SK-N-SH treated with all-trans-retinoic acid at 6 μM for 48 hours (cell line): ENCODE results near the gene CTAGE1.

ENCODE experiments used
- ATAC-seq: fragments of 200-7000 bp; cut with Tn5 transposase; 3 replicates; pipeline ENCODE4 v1.9.1; 2020; ENCODE audit warnings: mild to moderate bottlenecking, moderate library complexity
- ARNTL ChIP-seq: fragments of 450-650 bp; formaldehyde crosslinking; IDR thresholded peaks from 2 replicates; pipeline ENCODE4 v1.5.0; 2020; ENCODE audit warnings: low read depth, mild to moderate bottlenecking, moderate library complexity, borderline replicate concordance
- BACH2 ChIP-seq: fragments of 250-450 bp; sonication (Bioruptor Pico); IDR thresholded peaks from 2 replicates; pipeline ENCODE4 v1.9.0; 2021; ENCODE audit warnings: mild to moderate bottlenecking, borderline replicate concordance
- CSDC2 ChIP-seq: fragments of 250-450 bp; sonication (Bioruptor Pico); IDR thresholded peaks from 2 replicates; pipeline ENCODE4 v1.5.0; 2020; ENCODE audit warnings: mild to moderate bottlenecking, moderate library complexity
- ESRRG ChIP-seq: fragments of 250-450 bp; sonication (Bioruptor Pico); IDR thresholded peaks from 2 replicates; pipeline ENCODE4 v1.6.1; 2021; ENCODE audit warnings: mild to moderate bottlenecking
- ISL1 ChIP-seq: fragments of 250-450 bp; sonication (Bioruptor Pico); IDR thresholded peaks from 2 replicates; pipeline ENCODE4 v2.1.2; 2022; ENCODE audit warnings: mild to moderate bottlenecking, moderate library complexity
- OSR1 ChIP-seq: fragments of 250-450 bp; sonication (Bioruptor Pico); IDR thresholded peaks from 2 replicates; pipeline ENCODE4 v1.8.0; 2022; ENCODE audit warnings: moderate library complexity, mild to moderate bottlenecking, inconsistent platforms
- RARB ChIP-seq: fragments of 250-450 bp; sonication (Bioruptor Pico); IDR thresholded peaks from 2 replicates; pipeline ENCODE4 v1.8.0; 2021; ENCODE audit warnings: mild to moderate bottlenecking, moderate library complexity
- SNAI2 ChIP-seq: fragments of 250-450 bp; sonication (Bioruptor Pico); IDR thresholded peaks from 2 replicates; pipeline ENCODE4 v1.5.0; 2020; ENCODE audit warnings: mild to moderate bottlenecking, moderate library complexity
- TCF4 ChIP-seq: fragments of 250-450 bp; sonication (Bioruptor Pico); IDR thresholded peaks from 2 replicates; pipeline ENCODE4 v1.8.0; 2021; ENCODE audit warnings: mild to moderate bottlenecking, moderate library complexity, borderline replicate concordance
- ZC3H10 ChIP-seq: fragments of 250-450 bp; sonication (Bioruptor Pico); IDR thresholded peaks from 2 replicates; pipeline ENCODE4 v1.5.1; 2021; ENCODE audit warnings: mild to moderate bottlenecking, moderate library complexity
- ZFP3 ChIP-seq: fragments of 250-450 bp; sonication (Bioruptor Pico); IDR thresholded peaks from 2 replicates; pipeline ENCODE4 v1.5.0; 2020; ENCODE audit warnings: mild to moderate bottlenecking, moderate library complexity
- ZFP30 ChIP-seq: fragments of 450-650 bp; formaldehyde crosslinking; IDR thresholded peaks from 2 replicates; pipeline ENCODE4 v1.5.0; 2022; ENCODE audit warnings: mild to moderate bottlenecking, moderate library complexity
- ZNF565 ChIP-seq: fragments of 450-650 bp; formaldehyde crosslinking; conservative IDR thresholded peaks from 2 replicates; pipeline ENCODE4 v1.5.0; 2020; ENCODE audit warnings: low read depth, mild to moderate bottlenecking, moderate library complexity
- ZNF8 ChIP-seq: fragments of 450-650 bp; formaldehyde crosslinking; IDR thresholded peaks from 2 replicates; pipeline ENCODE4 v1.5.0; 2020; ENCODE audit warnings: mild to moderate bottlenecking, moderate library complexity
- TF ChIP-seq, protein P1 (sequence below): fragments of 250-450 bp; sonication (Bioruptor Pico); IDR thresholded peaks from 2 replicates; pipeline ENCODE4 v1.5.0; 2020; ENCODE audit warnings: mild to moderate bottlenecking, moderate library complexity
- TF ChIP-seq, protein P2 (sequence below): fragments of 250-450 bp; sonication (Bioruptor Pico); IDR thresholded peaks from 2 replicates; pipeline ENCODE4 v1.5.1; 2020; ENCODE audit warnings: low read depth, mild to moderate bottlenecking, moderate library complexity
- TF ChIP-seq, protein P3 (sequence below): fragments of 250-450 bp; sonication (Bioruptor Pico); IDR thresholded peaks from 2 replicates; pipeline ENCODE4 v1.8.0; 2021; ENCODE audit warnings: low read depth, mild to moderate bottlenecking, moderate library complexity, borderline replicate concordance
- TF ChIP-seq, protein P4 (sequence below): fragments of 250-450 bp; sonication (Bioruptor Pico); IDR thresholded peaks from 2 replicates; pipeline ENCODE4 v1.8.0; 2020; ENCODE audit warnings: mild to moderate bottlenecking, moderate library complexity, borderline replicate concordance

Gene CTAGE1

DNA sequence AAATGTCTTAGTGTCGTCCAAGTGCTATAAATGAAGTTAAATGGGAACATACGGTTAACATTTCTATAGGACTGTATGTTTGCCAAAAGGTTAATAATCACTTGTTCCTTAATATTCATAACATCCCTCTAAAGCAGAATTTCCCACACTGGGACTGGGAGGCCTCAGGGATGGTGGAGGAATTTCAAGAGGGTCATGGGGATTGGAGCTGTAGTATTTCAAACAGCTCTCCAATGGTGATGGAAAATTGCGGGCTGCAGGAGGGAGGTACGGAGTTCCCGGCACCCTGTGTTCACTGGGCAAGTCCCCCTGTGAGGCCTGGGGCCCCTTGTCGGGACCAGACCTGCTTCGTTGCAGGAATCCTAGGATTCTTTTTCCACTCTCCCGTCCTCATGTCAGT, 39.8 kb upstream of the CTAGE1 start (continued):
- TF ChIP-seq, protein P1, sequence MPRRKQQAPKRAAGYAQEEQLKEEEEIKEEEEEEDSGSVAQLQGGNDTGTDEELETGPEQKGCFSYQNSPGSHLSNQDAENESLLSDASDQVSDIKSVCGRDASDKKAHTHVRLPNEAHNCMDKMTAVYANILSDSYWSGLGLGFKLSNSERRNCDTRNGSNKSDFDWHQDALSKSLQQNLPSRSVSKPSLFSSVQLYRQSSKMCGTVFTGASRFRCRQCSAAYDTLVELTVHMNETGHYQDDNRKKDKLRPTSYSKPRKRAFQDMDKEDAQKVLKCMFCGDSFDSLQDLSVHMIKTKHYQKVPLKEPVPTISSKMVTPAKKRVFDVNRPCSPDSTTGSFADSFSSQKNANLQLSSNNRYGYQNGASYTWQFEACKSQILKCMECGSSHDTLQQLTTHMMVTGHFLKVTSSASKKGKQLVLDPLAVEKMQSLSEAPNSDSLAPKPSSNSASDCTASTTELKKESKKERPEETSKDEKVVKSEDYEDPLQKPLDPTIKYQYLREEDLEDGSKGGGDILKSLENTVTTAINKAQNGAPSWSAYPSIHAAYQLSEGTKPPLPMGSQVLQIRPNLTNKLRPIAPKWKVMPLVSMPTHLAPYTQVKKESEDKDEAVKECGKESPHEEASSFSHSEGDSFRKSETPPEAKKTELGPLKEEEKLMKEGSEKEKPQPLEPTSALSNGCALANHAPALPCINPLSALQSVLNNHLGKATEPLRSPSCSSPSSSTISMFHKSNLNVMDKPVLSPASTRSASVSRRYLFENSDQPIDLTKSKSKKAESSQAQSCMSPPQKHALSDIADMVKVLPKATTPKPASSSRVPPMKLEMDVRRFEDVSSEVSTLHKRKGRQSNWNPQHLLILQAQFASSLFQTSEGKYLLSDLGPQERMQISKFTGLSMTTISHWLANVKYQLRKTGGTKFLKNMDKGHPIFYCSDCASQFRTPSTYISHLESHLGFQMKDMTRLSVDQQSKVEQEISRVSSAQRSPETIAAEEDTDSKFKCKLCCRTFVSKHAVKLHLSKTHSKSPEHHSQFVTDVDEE (CRISPR knock-in tag): no peak
- TF ChIP-seq ZFP3 (CRISPR knock-in tag): no peak
- TF ChIP-seq, all 23 proteins: peak for 0

DNA sequence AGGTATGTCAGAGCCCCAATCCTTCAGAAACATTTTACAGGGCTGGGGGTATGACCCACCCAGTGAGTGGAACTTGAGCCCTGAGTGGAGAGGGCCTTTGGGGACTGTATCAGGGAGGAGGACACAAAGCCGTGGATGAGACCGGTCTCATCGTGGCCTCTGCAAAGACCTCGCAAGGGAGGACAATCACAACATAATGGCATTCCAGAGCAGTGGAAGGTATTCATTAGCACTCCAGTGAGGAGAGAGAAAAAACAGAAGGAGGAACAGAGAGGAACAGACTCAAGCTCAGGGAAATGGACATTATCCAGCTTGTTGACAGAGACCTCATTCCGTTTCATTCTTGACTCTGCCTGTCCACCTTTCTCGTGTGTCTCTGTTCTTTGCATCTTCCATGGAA, 38.8 kb upstream of the CTAGE1 start:
- no peak for ATAC-seq
- TF ChIP-seq ZFP30 (CRISPR knock-in tag): no peak
- no peak for TF ChIP-seq ZFP3 (CRISPR knock-in tag)
- TF ChIP-seq BACH2 (CRISPR knock-in tag): no peak
- TF ChIP-seq ZNF8 (CRISPR knock-in tag): no peak
- no peak for TF ChIP-seq ZC3H10 (CRISPR knock-in tag)
- TF ChIP-seq OSR1: no peak
- TF ChIP-seq ARNTL (CRISPR knock-in tag): no peak
- no peak for TF ChIP-seq TCF4
- TF ChIP-seq, protein P1 (CRISPR knock-in tag): no peak
- TF ChIP-seq, protein P2, sequence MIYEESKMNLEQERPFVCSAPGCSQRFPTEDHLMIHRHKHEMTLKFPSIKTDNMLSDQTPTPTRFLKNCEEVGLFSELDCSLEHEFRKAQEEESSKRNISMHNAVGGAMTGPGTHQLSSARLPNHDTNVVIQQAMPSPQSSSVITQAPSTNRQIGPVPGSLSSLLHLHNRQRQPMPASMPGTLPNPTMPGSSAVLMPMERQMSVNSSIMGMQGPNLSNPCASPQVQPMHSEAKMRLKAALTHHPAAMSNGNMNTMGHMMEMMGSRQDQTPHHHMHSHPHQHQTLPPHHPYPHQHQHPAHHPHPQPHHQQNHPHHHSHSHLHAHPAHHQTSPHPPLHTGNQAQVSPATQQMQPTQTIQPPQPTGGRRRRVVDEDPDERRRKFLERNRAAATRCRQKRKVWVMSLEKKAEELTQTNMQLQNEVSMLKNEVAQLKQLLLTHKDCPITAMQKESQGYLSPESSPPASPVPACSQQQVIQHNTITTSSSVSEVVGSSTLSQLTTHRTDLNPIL (CRISPR knock-in tag): no peak
- TF ChIP-seq, protein P3, sequence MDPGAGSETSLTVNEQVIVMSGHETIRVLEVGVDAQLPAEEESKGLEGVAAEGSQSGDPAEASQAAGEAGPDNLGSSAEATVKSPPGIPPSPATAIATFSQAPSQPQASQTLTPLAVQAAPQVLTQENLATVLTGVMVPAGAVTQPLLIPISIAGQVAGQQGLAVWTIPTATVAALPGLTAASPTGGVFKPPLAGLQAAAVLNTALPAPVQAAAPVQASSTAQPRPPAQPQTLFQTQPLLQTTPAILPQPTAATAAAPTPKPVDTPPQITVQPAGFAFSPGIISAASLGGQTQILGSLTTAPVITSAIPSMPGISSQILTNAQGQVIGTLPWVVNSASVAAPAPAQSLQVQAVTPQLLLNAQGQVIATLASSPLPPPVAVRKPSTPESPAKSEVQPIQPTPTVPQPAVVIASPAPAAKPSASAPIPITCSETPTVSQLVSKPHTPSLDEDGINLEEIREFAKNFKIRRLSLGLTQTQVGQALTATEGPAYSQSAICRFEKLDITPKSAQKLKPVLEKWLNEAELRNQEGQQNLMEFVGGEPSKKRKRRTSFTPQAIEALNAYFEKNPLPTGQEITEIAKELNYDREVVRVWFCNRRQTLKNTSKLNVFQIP (CRISPR knock-in tag): no peak
- TF ChIP-seq CSDC2 (CRISPR knock-in tag): no peak
- TF ChIP-seq, protein P4, sequence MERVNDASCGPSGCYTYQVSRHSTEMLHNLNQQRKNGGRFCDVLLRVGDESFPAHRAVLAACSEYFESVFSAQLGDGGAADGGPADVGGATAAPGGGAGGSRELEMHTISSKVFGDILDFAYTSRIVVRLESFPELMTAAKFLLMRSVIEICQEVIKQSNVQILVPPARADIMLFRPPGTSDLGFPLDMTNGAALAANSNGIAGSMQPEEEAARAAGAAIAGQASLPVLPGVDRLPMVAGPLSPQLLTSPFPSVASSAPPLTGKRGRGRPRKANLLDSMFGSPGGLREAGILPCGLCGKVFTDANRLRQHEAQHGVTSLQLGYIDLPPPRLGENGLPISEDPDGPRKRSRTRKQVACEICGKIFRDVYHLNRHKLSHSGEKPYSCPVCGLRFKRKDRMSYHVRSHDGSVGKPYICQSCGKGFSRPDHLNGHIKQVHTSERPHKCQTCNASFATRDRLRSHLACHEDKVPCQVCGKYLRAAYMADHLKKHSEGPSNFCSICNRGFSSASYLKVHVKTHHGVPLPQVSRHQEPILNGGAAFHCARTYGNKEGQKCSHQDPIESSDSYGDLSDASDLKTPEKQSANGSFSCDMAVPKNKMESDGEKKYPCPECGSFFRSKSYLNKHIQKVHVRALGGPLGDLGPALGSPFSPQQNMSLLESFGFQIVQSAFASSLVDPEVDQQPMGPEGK (CRISPR knock-in tag): no peak
- no peak for TF ChIP-seq ESRRG (CRISPR knock-in tag)
- no peak for TF ChIP-seq ISL1 (CRISPR knock-in tag)

DNA sequence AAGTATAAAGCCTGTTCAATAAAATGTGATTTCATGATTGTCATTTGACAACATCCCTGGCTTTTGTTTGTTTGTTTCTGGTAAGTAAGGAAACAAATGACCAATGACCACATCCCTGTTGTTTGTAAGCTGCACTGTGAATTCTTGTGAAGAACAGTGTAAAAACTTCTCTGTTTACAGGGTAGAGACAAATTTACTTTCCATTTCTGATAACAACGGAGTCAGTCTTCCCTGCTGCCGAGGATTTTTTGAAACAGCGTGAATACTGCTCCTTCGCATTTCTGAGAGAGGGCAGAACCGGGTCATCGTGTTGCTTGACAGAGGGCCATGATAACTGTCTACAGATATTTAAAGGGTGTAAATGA, 38.4 kb upstream of the CTAGE1 start:
- TF ChIP-seq, protein P2 (CRISPR knock-in tag): no peak
- no peak for TF ChIP-seq ZNF565
- TF ChIP-seq RARB (CRISPR knock-in tag): no peak
- TF ChIP-seq ZFP3 (CRISPR knock-in tag): no peak
- no peak for TF ChIP-seq BACH2 (CRISPR knock-in tag)
- no peak for TF ChIP-seq SNAI2
- no peak for TF ChIP-seq ZC3H10 (CRISPR knock-in tag)
- TF ChIP-seq OSR1: no peak
- TF ChIP-seq ZNF8 (CRISPR knock-in tag): no peak
- no peak for TF ChIP-seq ARNTL (CRISPR knock-in tag)
- ATAC-seq: no peak
